ENCODE data around the gene NTRK3.
A peak's percentile ranks its signal among the peaks of the same experiment; 100 is the strongest.
"Not testable (repeated sequence)": the region's sequence is repeated elsewhere in the genome, so short reads cannot be mapped to it uniquely, and the experiment has no call there.

Gene NTRK3

DNA sequence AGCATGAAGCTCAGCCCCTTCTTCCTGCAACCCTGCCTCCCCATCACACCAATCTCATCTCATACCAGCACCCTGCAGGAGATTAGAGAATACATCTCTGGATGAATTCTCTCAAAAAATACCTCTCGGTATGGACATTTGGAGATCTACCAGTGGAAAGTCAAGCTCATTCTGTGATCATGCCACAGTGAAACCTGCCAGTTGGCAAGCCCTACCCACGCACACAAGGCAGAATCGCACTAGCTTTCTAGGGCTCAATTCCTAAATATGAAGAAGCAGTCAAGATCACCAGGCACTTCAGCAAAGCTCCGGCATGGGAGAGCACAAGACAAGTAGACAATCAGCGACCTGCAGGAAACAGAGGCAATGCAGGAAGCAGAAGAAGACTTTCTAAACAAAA lies 221.2 kb downstream of the NTRK3 start:
- no peaks in the 10 kb centered on the region for H3K36me3 ChIP-seq (ENCODE audit: low read depth)
- H3K27ac ChIP-seq (ENCODE audit: poor library complexity, severe bottlenecking), result no peak overlapping the region
- no peak for ATAC-seq (ENCODE audit: low read depth)
- no peak overlapping the region for H3K4me3 ChIP-seq (ENCODE audit: severe bottlenecking)
- H3K4me1 ChIP-seq (ENCODE audit: insufficient read depth, poor library complexity, severe bottlenecking), result no peaks in the 10 kb centered on the region
- TF ChIP-seq, protein P1, sequence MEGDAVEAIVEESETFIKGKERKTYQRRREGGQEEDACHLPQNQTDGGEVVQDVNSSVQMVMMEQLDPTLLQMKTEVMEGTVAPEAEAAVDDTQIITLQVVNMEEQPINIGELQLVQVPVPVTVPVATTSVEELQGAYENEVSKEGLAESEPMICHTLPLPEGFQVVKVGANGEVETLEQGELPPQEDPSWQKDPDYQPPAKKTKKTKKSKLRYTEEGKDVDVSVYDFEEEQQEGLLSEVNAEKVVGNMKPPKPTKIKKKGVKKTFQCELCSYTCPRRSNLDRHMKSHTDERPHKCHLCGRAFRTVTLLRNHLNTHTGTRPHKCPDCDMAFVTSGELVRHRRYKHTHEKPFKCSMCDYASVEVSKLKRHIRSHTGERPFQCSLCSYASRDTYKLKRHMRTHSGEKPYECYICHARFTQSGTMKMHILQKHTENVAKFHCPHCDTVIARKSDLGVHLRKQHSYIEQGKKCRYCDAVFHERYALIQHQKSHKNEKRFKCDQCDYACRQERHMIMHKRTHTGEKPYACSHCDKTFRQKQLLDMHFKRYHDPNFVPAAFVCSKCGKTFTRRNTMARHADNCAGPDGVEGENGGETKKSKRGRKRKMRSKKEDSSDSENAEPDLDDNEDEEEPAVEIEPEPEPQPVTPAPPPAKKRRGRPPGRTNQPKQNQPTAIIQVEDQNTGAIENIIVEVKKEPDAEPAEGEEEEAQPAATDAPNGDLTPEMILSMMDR (IDR thresholded peaks at IDR 0.05; ENCODE audit: poor library complexity, severe bottlenecking), result no peak
- no peak for DNase-seq (ENCODE audit: low spot score)
- no peaks in the 10 kb centered on the region for H3K9me3 ChIP-seq (ENCODE audit: severe bottlenecking)
- H3K27me3 ChIP-seq (ENCODE audit: insufficient read depth, poor library complexity, severe bottlenecking), result peaks cover 7% of the 10 kb centered on the region

DNA sequence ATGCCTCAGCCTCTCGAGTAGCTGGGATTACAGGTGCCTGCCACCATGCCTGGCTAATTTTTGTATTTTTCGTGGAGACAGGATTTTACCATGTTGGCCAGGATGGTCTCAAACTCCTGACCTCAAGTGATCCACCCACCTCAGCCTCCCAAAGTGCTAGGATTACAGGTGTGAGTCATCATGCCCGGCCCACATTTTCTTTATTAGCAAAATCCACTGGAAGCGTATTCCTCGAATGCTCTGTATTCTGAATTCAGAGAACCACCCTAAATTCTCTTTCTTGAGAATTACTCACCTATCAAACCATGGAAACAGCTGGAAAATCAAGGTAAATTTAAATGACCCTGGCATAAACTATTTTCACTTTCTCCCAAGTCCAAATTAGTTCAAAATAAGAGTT lies 223.1 kb downstream of the NTRK3 start:
- H3K4me1 ChIP-seq (ENCODE audit: insufficient read depth, poor library complexity, severe bottlenecking); H3K27me3 ChIP-seq (ENCODE audit: insufficient read depth, poor library complexity, severe bottlenecking); H3K27ac ChIP-seq (ENCODE audit: poor library complexity, severe bottlenecking); ATAC-seq (ENCODE audit: low read depth); H3K9me3 ChIP-seq (ENCODE audit: severe bottlenecking); DNase-seq (ENCODE audit: low spot score); H3K4me3 ChIP-seq (ENCODE audit: severe bottlenecking); H3K36me3 ChIP-seq (ENCODE audit: low read depth): not testable (repeated sequence)

DNA sequence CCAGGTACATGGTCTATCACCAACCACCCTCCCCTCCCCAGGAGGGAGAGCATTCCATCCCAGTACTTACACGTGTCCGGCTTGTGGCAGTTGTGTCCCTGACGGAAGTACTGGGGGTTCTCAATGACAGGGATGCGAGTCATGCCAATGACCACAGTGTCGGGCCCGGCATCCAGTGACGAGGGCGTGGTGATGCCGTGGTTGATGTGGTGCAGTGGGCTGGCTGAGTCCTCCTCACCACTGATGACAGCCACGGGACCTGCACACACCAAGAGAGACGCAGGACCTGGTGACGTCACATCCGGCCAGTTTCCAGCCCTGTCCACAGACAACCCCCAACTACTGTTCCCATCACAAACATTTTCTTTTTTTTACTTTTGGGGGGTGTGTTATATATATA lies 223.8 kb downstream of the NTRK3 start:
- Histone ChIP-seq H3K9me3 (ENCODE audit: severe bottlenecking) (no peaks in the 10 kb centered on the region), H3K4me3 (ENCODE audit: severe bottlenecking) (no peak overlapping the region), H3K36me3 (ENCODE audit: low read depth) (no peaks in the 10 kb centered on the region), H3K4me1 (ENCODE audit: insufficient read depth, poor library complexity, severe bottlenecking) (no peaks in the 10 kb centered on the region), H3K27me3 (ENCODE audit: insufficient read depth, poor library complexity, severe bottlenecking) (peaks cover 7% of the 10 kb centered on the region), H3K27ac (ENCODE audit: poor library complexity, severe bottlenecking) (no peak overlapping the region)
- DNase-seq (ENCODE audit: low spot score), result no peak
- TF ChIP-seq, protein P1 (IDR thresholded peaks at IDR 0.05; ENCODE audit: poor library complexity, severe bottlenecking), result no peak
- ATAC-seq (ENCODE audit: low read depth), result no peak

DNA sequence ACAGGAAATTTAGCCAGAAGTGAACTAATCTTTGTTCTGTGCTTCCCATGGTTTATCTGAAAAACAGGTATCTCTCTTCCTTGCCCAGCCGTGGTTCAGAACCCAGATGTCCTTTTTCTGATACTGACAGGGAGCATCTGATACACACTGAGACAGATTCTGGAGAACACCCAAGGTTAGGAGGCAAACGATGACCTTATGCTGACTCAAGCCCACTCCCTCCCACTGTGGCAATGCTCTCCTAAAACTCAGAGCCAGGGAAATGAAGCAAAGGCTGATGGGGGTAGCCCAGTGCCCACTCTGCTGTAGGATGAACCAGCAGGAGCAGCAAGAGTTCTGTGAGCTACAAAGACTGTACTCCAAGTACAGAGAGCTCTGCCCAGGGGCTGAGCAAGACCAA lies 225.1 kb downstream of the NTRK3 start:
- H3K27me3 ChIP-seq (ENCODE audit: insufficient read depth, poor library complexity, severe bottlenecking), result peaks cover 7% of the 10 kb centered on the region
- no peak overlapping the region for H3K27ac ChIP-seq (ENCODE audit: poor library complexity, severe bottlenecking)
- 0 out of 3 replicates have a peak, but pooled peaks have one; percentile 15 for ATAC-seq (ENCODE audit: low read depth)

DNA sequence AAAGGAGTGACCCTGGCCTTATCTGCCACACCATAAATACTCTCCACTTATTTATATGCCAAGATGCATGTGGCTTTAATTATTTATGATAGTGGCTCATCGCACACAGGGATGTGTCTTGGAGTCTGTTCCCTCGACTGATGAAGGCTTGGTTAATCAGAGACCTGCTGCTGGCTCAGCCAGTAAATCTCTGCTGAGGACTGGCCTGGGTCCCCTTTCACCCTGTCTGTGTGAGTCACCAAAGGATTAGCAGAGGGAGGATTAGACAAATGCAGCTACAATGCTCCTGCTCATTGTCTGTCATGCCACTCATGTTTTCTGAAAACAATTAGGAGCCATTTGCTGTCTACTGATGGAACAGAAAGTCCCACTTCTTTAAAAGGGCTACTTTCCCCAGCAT lies 226.8 kb downstream of the NTRK3 start:
- ATAC-seq (ENCODE audit: low read depth), result peak; percentile 45
- no peaks in the 10 kb centered on the region for H3K27me3 ChIP-seq (ENCODE audit: insufficient read depth, poor library complexity, severe bottlenecking)
- TF ChIP-seq, protein P1 (IDR thresholded peaks at IDR 0.05; ENCODE audit: poor library complexity, severe bottlenecking), result no peak

More for the DNA sequence above, 225.1 kb downstream of the NTRK3 start:
- TF ChIP-seq, protein P1 (IDR thresholded peaks at IDR 0.05; ENCODE audit: poor library complexity, severe bottlenecking), result no peak
- H3K9me3 ChIP-seq (ENCODE audit: severe bottlenecking), result no peaks in the 10 kb centered on the region
- H3K36me3 ChIP-seq (ENCODE audit: low read depth), result no peaks in the 10 kb centered on the region
- H3K4me1 ChIP-seq (ENCODE audit: insufficient read depth, poor library complexity, severe bottlenecking), result no peaks in the 10 kb centered on the region
- no peak overlapping the region for H3K4me3 ChIP-seq (ENCODE audit: severe bottlenecking)
- DNase-seq (ENCODE audit: low spot score), result no peak

More for the DNA sequence above, 226.8 kb downstream of the NTRK3 start:
- Histone ChIP-seq H3K4me1 (ENCODE audit: insufficient read depth, poor library complexity, severe bottlenecking) (no peaks in the 10 kb centered on the region), H3K36me3 (ENCODE audit: low read depth) (no peaks in the 10 kb centered on the region), H3K27ac (ENCODE audit: poor library complexity, severe bottlenecking) (no peak overlapping the region), H3K4me3 (ENCODE audit: severe bottlenecking) (no peak overlapping the region), H3K9me3 (ENCODE audit: severe bottlenecking) (no peaks in the 10 kb centered on the region)
- DNase-seq (ENCODE audit: low spot score), result no peak

Measured in RWPE2 (cell line).